Endothelial cell (in vitro differentiated cells): ENCODE measurements around the gene KLHL21. TPM values are rescaled to one million over a fixed set of nuclear protein-coding genes. Genes with fewer than 3 reads are reported as not detected.

ENCODE experiments used
- DNase-seq: peaks from one replicate; pipeline ENCODE4 v3.0.0; 2021; ENCODE audit warnings: low spot score
- H3K27ac Mint-ChIP-seq: one replicate; pipeline ENCODE4 v1.8.0; 2021; ENCODE audit warnings: mixed read lengths, inconsistent platforms; ENCODE audit not compliant: unreplicated experiment
- H3K27me3 Mint-ChIP-seq: one replicate; pipeline ENCODE4 v1.8.0; 2021; ENCODE audit warnings: mild to moderate bottlenecking, moderate library complexity, mixed read lengths, inconsistent platforms; ENCODE audit not compliant: unreplicated experiment
- H3K36me3 Mint-ChIP-seq: one replicate; pipeline ENCODE4 v1.8.0; 2021; ENCODE audit warnings: mild to moderate bottlenecking, low read depth, mixed read lengths, inconsistent platforms; ENCODE audit not compliant: unreplicated experiment
- H3K4me1 Mint-ChIP-seq: one replicate; pipeline ENCODE4 v1.8.0; 2021; ENCODE audit warnings: mild to moderate bottlenecking, mixed read lengths, inconsistent platforms; ENCODE audit not compliant: unreplicated experiment
- H3K4me3 Mint-ChIP-seq: one replicate; pipeline ENCODE4 v1.8.0; 2021; ENCODE audit warnings: mild to moderate bottlenecking, mixed read lengths, inconsistent platforms; ENCODE audit not compliant: unreplicated experiment
- H3K9me3 Mint-ChIP-seq: one replicate; pipeline ENCODE4 v1.8.0; 2021; ENCODE audit warnings: mixed read lengths, inconsistent platforms; ENCODE audit not compliant: unreplicated experiment
- total RNA-seq: library from RNA; stranded (reverse); fragmentation: NEBNext Ultra II Directional; extraction: Animal tissue kit (Norgen Biotek cat#: 25700); gene quantifications from one replicate; pipeline ENCODE4 v1.2.1, GENCODE V29; 2021; ENCODE audit not compliant: unreplicated experiment
- TF ChIP-seq, protein P1 (sequence below): fragments of 200-600 bp; sonication (generic); IDR thresholded peaks from one replicate; pipeline ENCODE4 v1.5.0; 2021; ENCODE audit warnings: antibody characterized with exemption; ENCODE audit not compliant: unreplicated experiment

The KLHL21 gene
- total RNA-seq, 1 donor from 2014 or later = 5.0 TPM

DNA sequence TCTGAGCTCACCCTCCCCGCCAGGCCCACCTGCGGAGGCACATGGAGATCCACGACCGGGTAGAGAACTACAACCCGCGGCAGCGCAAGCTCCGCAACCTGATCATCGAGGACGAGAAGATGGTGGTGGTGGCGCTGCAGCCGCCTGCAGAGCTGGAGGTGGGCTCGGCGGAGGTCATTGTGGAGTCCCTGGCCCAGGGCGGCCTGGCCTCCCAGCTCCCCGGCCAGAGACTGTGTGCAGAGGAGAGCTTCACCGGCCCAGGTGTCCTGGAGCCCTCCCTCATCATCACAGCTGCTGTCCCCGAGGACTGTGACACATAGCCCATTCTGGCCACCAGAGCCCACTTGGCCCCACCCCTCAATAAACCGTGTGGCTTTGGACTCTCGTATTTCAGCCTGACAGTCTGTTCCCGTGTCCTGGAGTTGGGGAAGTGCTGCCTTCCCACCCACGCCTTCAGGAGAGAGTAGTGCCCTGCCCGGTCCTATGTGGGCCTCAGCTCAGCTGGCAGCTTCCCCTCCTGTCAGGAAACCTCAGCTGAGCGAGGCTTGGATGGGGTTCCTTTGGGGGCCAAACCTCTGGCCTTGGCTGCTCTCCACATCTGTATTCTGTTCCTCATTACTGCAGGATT lies 13.7 kb downstream of the KLHL21 start:
- no peak for DNase-seq
- TF ChIP-seq, protein P1, sequence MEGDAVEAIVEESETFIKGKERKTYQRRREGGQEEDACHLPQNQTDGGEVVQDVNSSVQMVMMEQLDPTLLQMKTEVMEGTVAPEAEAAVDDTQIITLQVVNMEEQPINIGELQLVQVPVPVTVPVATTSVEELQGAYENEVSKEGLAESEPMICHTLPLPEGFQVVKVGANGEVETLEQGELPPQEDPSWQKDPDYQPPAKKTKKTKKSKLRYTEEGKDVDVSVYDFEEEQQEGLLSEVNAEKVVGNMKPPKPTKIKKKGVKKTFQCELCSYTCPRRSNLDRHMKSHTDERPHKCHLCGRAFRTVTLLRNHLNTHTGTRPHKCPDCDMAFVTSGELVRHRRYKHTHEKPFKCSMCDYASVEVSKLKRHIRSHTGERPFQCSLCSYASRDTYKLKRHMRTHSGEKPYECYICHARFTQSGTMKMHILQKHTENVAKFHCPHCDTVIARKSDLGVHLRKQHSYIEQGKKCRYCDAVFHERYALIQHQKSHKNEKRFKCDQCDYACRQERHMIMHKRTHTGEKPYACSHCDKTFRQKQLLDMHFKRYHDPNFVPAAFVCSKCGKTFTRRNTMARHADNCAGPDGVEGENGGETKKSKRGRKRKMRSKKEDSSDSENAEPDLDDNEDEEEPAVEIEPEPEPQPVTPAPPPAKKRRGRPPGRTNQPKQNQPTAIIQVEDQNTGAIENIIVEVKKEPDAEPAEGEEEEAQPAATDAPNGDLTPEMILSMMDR = no peak
- H3K36me3 Mint-ChIP-seq = peaks cover 7% of the 10 kb centered on the region
- H3K27me3 Mint-ChIP-seq = peaks cover 8% of the 10 kb centered on the region
- H3K27ac Mint-ChIP-seq = no peak overlapping the region
- H3K4me3 Mint-ChIP-seq = no peak overlapping the region
- H3K9me3 Mint-ChIP-seq = no peaks in the 10 kb centered on the region
- peaks cover 5% of the 10 kb centered on the region for H3K4me1 Mint-ChIP-seq

DNA sequence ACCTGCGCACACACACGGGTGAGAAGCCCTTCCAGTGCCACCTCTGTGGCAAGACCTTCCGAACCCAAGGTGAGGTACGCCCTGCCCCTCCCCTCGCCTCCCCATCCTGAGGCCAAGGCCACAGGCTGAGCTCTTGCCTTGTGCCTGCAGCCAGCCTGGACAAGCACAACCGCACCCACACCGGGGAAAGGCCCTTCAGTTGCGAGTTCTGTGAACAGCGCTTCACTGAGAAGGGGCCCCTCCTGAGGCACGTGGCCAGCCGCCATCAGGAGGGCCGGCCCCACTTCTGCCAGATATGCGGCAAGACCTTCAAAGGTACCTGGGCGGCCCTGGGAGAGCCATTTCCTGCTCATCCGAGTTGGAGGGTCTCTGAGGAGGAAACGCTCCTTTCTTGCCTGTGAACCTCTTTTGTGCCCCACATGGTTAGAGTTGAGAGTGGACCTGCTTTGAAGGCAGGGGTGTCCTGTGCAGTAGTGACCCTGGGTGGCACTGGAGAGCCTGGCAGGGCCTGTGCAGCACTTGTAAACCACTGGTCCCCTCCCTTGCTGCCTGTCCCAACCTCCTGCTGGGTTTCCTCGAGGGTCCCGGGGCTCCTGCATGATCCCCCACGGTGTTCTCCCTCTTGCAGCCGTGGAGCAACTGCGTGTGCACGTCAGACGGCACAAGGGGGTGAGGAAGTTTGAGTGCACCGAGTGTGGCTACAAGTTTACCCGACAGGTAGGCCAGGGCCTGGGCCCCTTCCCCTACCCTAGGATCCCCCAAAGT lies 14.4 kb downstream of the KLHL21 start:
- DNase-seq = no peak
- Mint-ChIP-seq H3K9me3 (no peaks in the 10 kb centered on the region), H3K36me3 (peaks cover 7% of the 10 kb centered on the region), H3K27ac (no peak overlapping the region), H3K4me1 (peaks cover 5% of the 10 kb centered on the region), H3K27me3 (peaks cover 8% of the 10 kb centered on the region), H3K4me3 (no peak overlapping the region)
- TF ChIP-seq, protein P1 = no peak

DNA sequence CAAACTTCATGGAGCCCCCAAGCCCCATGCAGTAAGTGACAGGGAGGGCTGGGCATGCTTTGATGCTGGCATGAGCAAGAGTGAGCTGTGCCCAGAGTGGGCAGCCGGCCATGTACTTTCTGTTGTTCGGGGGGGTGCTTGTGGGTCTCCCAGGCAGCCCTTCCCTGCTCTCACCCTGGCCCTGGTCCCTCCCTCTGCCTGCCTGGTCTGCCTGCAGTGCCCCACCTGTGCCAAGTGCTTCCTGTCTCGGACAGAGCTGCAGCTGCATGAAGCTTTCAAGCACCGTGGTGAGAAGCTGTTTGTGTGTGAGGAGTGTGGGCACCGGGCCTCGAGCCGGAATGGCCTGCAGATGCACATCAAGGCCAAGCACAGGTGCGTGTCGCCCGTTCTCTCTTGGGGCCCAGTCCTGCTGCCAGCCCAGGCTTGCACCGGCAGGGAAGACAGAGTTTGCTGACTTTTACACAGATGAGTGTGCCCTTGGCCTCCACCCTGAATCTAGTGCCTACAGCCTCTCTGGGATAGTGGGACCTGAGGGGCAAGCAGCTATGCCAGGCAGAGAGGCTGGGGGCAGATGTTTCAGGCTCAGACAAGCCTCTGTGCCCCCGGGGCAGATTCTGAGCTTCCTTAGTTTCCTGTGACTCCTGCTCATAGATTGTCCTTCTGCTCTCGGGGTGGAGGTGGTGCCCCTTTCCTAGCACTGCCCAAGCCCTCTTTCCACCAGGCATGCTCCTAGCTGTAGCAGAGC lies 15.2 kb downstream of the KLHL21 start:
- DNase-seq = no peak
- Mint-ChIP-seq H3K4me3 (no peak overlapping the region), H3K9me3 (no peaks in the 10 kb centered on the region), H3K4me1 (peaks cover 5% of the 10 kb centered on the region), H3K27me3 (peaks cover 8% of the 10 kb centered on the region), H3K36me3 (peaks cover 7% of the 10 kb centered on the region), H3K27ac (no peak overlapping the region)
- TF ChIP-seq, protein P1 = no peak

DNA sequence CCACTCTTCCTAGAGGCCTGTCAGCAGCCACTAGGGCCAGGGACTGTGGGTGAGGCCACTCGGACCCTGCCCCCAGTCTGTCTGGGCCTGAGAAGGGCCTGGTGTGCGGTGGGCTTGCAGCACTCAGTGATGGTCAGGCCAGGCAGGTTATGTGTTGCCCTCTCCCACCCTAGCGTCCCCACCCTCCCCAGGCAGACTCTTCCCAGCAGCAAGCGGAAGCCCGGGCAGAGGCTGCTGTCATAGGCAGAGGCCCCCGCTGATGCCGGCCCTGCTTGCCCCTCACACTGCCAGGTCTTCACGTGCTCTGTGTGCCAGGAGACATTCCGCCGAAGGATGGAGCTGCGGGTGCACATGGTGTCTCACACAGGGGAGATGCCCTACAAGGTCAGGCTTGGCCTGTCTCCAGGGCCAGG lies 16.3 kb downstream of the KLHL21 start:
- DNase-seq = no peak
- Mint-ChIP-seq H3K36me3 (peaks cover 7% of the 10 kb centered on the region), H3K27me3 (peaks cover 8% of the 10 kb centered on the region), H3K4me1 (peaks cover 5% of the 10 kb centered on the region), H3K27ac (no peak overlapping the region), H3K9me3 (no peaks in the 10 kb centered on the region), H3K4me3 (no peak overlapping the region)
- TF ChIP-seq, protein P1 = no peak
